Skin of body (tissue), 2 donors: Measurements from ENCODE around the gene RPL5. TPM values are rescaled to one million over a fixed set of nuclear protein-coding genes. Genes with fewer than 3 reads are reported as not detected.
A peak's percentile ranks its signal among the peaks of the same experiment; 100 is the strongest.
"Not testable (repeated sequence)": the region's sequence is repeated elsewhere in the genome, so short reads cannot be mapped to it uniquely, and the experiment has no call there.

Experiments used
- DNase-seq: peaks from one replicate; lab custom pipeline; 2025; lab: John Stamatoyannopoulos, UW
- total RNA-seq: library from RNA; depleted of rRNA; stranded (reverse); fragments of >200 nt; gene quantifications from one replicate; pipeline ENCODE4 v1.2.3, GENCODE V29; 2014

RPL5 gene
- total RNA-seq: 1,921 TPM

- peak; percentile 98 for DNase-seq
Measured at GRCh38 chr1:92831762-92832536, at the start of gene RPL5. RPL5 (plus strand) TSS chr1:92832040; CDS start chr1:92832115, 75 bp downstream.

- not testable (repeated sequence) for DNase-seq
Measured at GRCh38 chr1:92783550-92783949, 48.3 kb upstream of the RPL5 start.

- peak; percentile 48 for DNase-seq
Measured at GRCh38 chr1:92784021-92784638, 47.7 kb upstream of the RPL5 start.

GRCh38 chr1:92784639-92785500 is 47.0 kb upstream of the RPL5 start, which contains the start of gene EVI5:
EVI5 (minus strand) TSS chr1:92785108; CDS start chr1:92736546, 48,562 bp downstream.
- peak; percentile 97 for DNase-seq

GRCh38 chr1:92786111-92786901 is 45.5 kb upstream of the RPL5 start:
- no peak for DNase-seq

- no peak for DNase-seq
Measured at GRCh38 chr1:92790081-92790480, 41.8 kb upstream of the RPL5 start.

GRCh38 chr1:92790867-92791266 is 41.0 kb upstream of the RPL5 start:
- no peak for DNase-seq

GRCh38 chr1:92791487-92792066 is 40.3 kb upstream of the RPL5 start:
- no peak for DNase-seq

- no peak for DNase-seq
Measured at GRCh38 chr1:92792340-92792782, 39.5 kb upstream of the RPL5 start.

- no peak for DNase-seq
Measured at GRCh38 chr1:92795166-92795565, 36.7 kb upstream of the RPL5 start.

GRCh38 chr1:92797297-92797696 is 34.5 kb upstream of the RPL5 start:
- no peak for DNase-seq

GRCh38 chr1:92797961-92798360 is 33.9 kb upstream of the RPL5 start:
- DNase-seq: no peak

- no peak for DNase-seq
Measured at GRCh38 chr1:92803140-92803887, 28.5 kb upstream of the RPL5 start.

- peak; percentile 90 for DNase-seq
Measured at GRCh38 chr1:92804721-92805201, 27.1 kb upstream of the RPL5 start.

GRCh38 chr1:92805216-92805615 is 26.6 kb upstream of the RPL5 start:
- DNase-seq: no peak

GRCh38 chr1:92808381-92808780 is 23.5 kb upstream of the RPL5 start:
- no peak for DNase-seq

GRCh38 chr1:92816732-92817131 is 15.1 kb upstream of the RPL5 start:
- DNase-seq: no peak

- DNase-seq: no peak
Measured at GRCh38 chr1:92817137-92817697, 14.6 kb upstream of the RPL5 start.

GRCh38 chr1:92817986-92818764 is 13.7 kb upstream of the RPL5 start:
- no peak for DNase-seq
